GM23338 (cell line): Measurements from ENCODE around the gene MATR3. TPM values are rescaled to one million over a fixed set of nuclear protein-coding genes. Genes with fewer than 3 reads are reported as not detected.

Experiments
- ATAC-seq: fragments of 200-7000 bp; cut with Tn5 transposase; 3 replicates; pipeline ENCODE4 v1.9.1; 2020
- DNase-seq: peaks from one replicate; pipeline ENCODE4 v3.0.0-alpha.2; 2015; ENCODE audit warnings: low spot score
- H2AFZ ChIP-seq: fragments of 200-600 bp; sonication (generic); 2 replicates; pipeline ENCODE4 v1.8.0; 2016; ENCODE audit warnings: antibody characterized with exemption, mild to moderate bottlenecking, moderate library complexity
- H3F3A ChIP-seq: fragments of 200-600 bp; sonication (generic); replicated peaks from 2 replicates; pipeline ENCODE4 v1.8.0; 2017; ENCODE audit warnings: antibody characterized with exemption, mixed run types, low read depth
- H3K27ac ChIP-seq: fragments of 200-600 bp; sonication (generic); 2 replicates; pipeline ENCODE4 v1.6.1; 2016; ENCODE audit warnings: low read depth
- H3K27me3 ChIP-seq: fragments of 200-600 bp; sonication (generic); 2 replicates; pipeline ENCODE4 v1.8.0; 2016; ENCODE audit warnings: mild to moderate bottlenecking, mixed run types, moderate library complexity; ENCODE audit not compliant: insufficient read depth
- H3K36me3 ChIP-seq: fragments of 200-600 bp; sonication (generic); 2 replicates; pipeline ENCODE4 v1.8.0; 2016; ENCODE audit warnings: mild to moderate bottlenecking; ENCODE audit not compliant: insufficient read depth
- H3K4me1 ChIP-seq: fragments of 200-600 bp; sonication (generic); 2 replicates; pipeline ENCODE4 v1.8.0; 2016; ENCODE audit warnings: mild to moderate bottlenecking, moderate library complexity; ENCODE audit not compliant: insufficient read depth
- H3K4me2 ChIP-seq: fragments of 200-600 bp; sonication (generic); 2 replicates; pipeline ENCODE4 v1.7.1; 2017; ENCODE audit warnings: mixed run types
- H3K4me3 ChIP-seq: fragments of 200-600 bp; sonication (generic); 2 replicates; pipeline ENCODE4 v1.6.1; 2016; ENCODE audit warnings: mixed run types
- H3K79me2 ChIP-seq: fragments of 200-600 bp; sonication (generic); replicated peaks from 2 replicates; pipeline ENCODE4 v1.8.0; 2017; ENCODE audit warnings: mild to moderate bottlenecking; ENCODE audit not compliant: insufficient read depth
- H3K9me2 ChIP-seq: fragments of 200-600 bp; sonication (generic); 2 replicates; pipeline ENCODE4 v1.8.0; 2017; ENCODE audit not compliant: insufficient read depth
- H4K20me1 ChIP-seq: fragments of 200-600 bp; sonication (generic); replicated peaks from 2 replicates; pipeline ENCODE4 v1.8.0; 2017; ENCODE audit warnings: mild to moderate bottlenecking; ENCODE audit not compliant: insufficient read depth
- H3K27ac Mint-ChIP-seq: 2 replicates; pipeline ENCODE4 v1.8.0; 2020; ENCODE audit warnings: inconsistent platforms, mild to moderate bottlenecking, moderate library complexity, mixed read lengths
- H3K27me3 Mint-ChIP-seq: 3 replicates; pipeline ENCODE4 v1.8.0; 2022; ENCODE audit warnings: low read depth, mild to moderate bottlenecking, moderate library complexity, mixed read lengths, inconsistent platforms; ENCODE audit not compliant: insufficient read depth, poor library complexity
- H3K36me3 Mint-ChIP-seq: 3 replicates; pipeline ENCODE4 v1.8.0; 2021; ENCODE audit warnings: low read depth, mild to moderate bottlenecking, inconsistent platforms, moderate library complexity, mixed read lengths
- H3K4me1 Mint-ChIP-seq: 3 replicates; pipeline ENCODE4 v1.8.0; 2020; ENCODE audit warnings: mild to moderate bottlenecking, inconsistent platforms, mixed read lengths
- H3K4me3 Mint-ChIP-seq: 3 replicates; pipeline ENCODE4 v1.8.0; 2021; ENCODE audit warnings: moderate library complexity, mild to moderate bottlenecking, inconsistent platforms, mixed read lengths
- H3K9me3 Mint-ChIP-seq: 3 replicates; pipeline ENCODE4 v1.8.0; 2020; ENCODE audit warnings: moderate library complexity, mild to moderate bottlenecking, inconsistent platforms, mixed read lengths
- EZH2 ChIP-seq: fragments of 200-600 bp; sonication (generic); IDR thresholded peaks from one replicate; pipeline ENCODE4 v1.8.0; 2017; ENCODE audit warnings: antibody characterized with exemption, mild to moderate bottlenecking, low read depth; ENCODE audit not compliant: unreplicated experiment
- EZH2phosphoT487 ChIP-seq: fragments of 200-600 bp; sonication (generic); IDR thresholded peaks from one replicate; pipeline ENCODE4 v1.8.1; 2018; ENCODE audit warnings: antibody characterized with exemption; ENCODE audit not compliant: unreplicated experiment
- JUNB ChIP-seq: IDR thresholded peaks from one replicate; pipeline ENCODE4 v1.6.1; 2016; ENCODE audit warnings: antibody characterized with exemption; ENCODE audit not compliant: unreplicated experiment
- NANOG ChIP-seq: IDR thresholded peaks from 2 replicates; pipeline ENCODE4 v1.6.1; 2016; ENCODE audit warnings: antibody characterized with exemption, borderline replicate concordance
- STAT1 ChIP-seq: IDR thresholded peaks from one replicate; pipeline ENCODE4 v1.6.1; 2016; ENCODE audit warnings: antibody characterized with exemption; ENCODE audit not compliant: unreplicated experiment
- ZNF114 ChIP-seq: fragments of 250-450 bp; sonication (Bioruptor Pico); IDR thresholded peaks from 2 replicates; pipeline ENCODE4 v1.5.0; 2020; ENCODE audit warnings: mild to moderate bottlenecking, moderate library complexity
- ZNF331 ChIP-seq: fragments of 250-450 bp; sonication (Bioruptor Pico); IDR thresholded peaks from 2 replicates; pipeline ENCODE4 v1.5.0; 2020; ENCODE audit warnings: low read depth, mild to moderate bottlenecking, moderate library complexity
- polyA plus RNA-seq: library from polyadenylated mRNA; unstranded; fragments of >200 nt; fragmentation: Nextera tagmentation; extraction: Ambion mirVana; gene quantifications from 2 replicates; pipeline ENCODE4 v1.2.1, GENCODE V29; 2016
- total RNA-seq: library from RNA; depleted of rRNA; stranded (reverse); fragments of >200 nt; shearing (Covaris generic); gene quantifications from 2 replicates; pipeline ENCODE4 v1.2.3, GENCODE V29; 2014
- TF ChIP-seq, protein P1 (sequence below): fragments of 250-450 bp; sonication (Bioruptor Pico); IDR thresholded peaks from 2 replicates; pipeline ENCODE4 v1.5.0; 2020; ENCODE audit warnings: mild to moderate bottlenecking, moderate library complexity
- TF ChIP-seq, protein P2 (sequence below): IDR thresholded peaks from one replicate; pipeline ENCODE4 v1.6.1; 2018; ENCODE audit warnings: antibody characterized with exemption; ENCODE audit not compliant: unreplicated experiment

Gene MATR3
- total and polyA plus RNA-seq, 2 experiments from 2014 or later = 278 to 506 TPM

DNA sequence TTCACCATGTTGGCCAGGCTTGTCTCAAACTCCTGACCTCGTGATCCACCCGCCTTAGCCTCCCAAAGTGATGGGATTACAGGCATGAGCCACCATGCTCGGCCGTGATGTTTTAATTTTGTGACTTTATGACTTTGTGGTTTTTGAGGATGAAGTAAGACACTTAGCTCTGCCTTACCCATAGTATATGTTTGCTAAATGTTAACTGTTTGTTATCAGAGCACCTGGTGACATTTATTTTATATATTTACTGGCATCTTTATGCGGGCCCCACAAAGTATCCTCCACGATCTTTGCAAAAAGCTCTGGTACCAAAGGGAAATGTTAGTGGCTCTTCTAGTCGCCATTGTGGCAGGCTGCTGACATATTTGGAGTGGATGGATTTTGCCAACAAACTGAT lies 82.8 kb downstream of the MATR3 start (continued):
- TF ChIP-seq, protein P1, sequence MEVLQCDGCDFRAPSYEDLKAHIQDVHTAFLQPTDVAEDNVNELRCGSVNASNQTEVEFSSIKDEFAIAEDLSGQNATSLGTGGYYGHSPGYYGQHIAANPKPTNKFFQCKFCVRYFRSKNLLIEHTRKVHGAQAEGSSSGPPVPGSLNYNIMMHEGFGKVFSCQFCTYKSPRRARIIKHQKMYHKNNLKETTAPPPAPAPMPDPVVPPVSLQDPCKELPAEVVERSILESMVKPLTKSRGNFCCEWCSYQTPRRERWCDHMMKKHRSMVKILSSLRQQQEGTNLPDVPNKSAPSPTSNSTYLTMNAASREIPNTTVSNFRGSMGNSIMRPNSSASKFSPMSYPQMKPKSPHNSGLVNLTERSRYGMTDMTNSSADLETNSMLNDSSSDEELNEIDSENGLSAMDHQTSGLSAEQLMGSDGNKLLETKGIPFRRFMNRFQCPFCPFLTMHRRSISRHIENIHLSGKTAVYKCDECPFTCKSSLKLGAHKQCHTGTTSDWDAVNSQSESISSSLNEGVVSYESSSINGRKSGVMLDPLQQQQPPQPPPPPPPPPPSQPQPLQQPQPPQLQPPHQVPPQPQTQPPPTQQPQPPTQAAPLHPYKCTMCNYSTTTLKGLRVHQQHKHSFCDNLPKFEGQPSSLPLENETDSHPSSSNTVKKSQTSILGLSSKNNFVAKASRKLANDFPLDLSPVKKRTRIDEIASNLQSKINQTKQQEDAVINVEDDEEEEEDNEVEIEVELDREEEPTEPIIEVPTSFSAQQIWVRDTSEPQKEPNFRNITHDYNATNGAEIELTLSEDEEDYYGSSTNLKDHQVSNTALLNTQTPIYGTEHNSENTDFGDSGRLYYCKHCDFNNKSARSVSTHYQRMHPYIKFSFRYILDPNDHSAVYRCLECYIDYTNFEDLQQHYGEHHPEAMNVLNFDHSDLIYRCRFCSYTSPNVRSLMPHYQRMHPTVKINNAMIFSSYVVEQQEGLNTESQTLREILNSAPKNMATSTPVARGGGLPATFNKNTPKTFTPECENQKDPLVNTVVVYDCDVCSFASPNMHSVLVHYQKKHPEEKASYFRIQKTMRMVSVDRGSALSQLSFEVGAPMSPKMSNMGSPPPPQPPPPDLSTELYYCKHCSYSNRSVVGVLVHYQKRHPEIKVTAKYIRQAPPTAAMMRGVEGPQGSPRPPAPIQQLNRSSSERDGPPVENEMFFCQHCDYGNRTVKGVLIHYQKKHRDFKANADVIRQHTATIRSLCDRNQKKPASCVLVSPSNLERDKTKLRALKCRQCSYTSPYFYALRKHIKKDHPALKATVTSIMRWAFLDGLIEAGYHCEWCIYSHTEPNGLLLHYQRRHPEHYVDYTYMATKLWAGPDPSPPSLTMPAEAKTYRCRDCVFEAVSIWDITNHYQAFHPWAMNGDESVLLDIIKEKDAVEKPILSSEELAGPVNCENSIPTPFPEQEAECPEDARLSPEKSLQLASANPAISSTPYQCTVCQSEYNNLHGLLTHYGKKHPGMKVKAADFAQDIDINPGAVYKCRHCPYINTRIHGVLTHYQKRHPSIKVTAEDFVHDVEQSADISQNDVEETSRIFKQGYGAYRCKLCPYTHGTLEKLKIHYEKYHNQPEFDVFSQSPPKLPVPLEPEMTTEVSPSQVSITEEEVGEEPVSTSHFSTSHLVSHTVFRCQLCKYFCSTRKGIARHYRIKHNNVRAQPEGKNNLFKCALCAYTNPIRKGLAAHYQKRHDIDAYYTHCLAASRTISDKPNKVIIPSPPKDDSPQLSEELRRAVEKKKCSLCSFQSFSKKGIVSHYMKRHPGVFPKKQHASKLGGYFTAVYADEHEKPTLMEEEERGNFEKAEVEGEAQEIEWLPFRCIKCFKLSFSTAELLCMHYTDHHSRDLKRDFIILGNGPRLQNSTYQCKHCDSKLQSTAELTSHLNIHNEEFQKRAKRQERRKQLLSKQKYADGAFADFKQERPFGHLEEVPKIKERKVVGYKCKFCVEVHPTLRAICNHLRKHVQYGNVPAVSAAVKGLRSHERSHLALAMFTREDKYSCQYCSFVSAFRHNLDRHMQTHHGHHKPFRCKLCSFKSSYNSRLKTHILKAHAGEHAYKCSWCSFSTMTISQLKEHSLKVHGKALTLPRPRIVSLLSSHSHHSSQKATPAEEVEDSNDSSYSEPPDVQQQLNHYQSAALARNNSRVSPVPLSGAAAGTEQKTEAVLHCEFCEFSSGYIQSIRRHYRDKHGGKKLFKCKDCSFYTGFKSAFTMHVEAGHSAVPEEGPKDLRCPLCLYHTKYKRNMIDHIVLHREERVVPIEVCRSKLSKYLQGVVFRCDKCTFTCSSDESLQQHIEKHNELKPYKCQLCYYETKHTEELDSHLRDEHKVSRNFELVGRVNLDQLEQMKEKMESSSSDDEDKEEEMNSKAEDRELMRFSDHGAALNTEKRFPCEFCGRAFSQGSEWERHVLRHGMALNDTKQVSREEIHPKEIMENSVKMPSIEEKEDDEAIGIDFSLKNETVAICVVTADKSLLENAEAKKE (CRISPR knock-in tag) = no peak
- no peak for TF ChIP-seq ZNF331 (CRISPR knock-in tag)
- no peak for TF ChIP-seq ZNF114 (CRISPR knock-in tag)

DNA sequence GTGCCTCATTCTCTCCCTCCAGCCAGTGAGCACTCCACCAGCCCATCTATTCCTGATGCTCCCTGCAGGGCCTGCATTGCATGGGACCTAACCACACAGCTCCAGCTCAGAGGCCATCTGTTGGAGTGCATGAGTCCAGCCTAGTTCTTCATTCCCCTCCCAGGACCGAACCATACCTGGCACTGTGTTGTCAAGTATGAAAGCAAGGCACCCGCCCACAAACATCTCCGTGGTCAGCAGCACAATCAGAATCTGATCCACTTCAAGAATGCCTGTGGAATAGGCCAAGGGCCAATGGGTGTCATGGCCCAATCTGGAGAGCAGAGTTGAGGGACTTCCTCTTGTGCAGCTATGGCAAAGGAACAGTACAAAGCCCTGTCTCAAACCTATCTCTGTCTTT lies 83.7 kb downstream of the MATR3 start:
- no peak for ATAC-seq
- H3K9me3 Mint-ChIP-seq = no peaks in the 10 kb centered on the region
- H3F3A ChIP-seq = peaks cover 8% of the 10 kb centered on the region
- peaks cover 4% of the 10 kb centered on the region; the same call in 1 of the 2 replicates for H3K4me1 ChIP-seq
- peaks cover 9% of the 10 kb centered on the region; the same call in 2 of the 3 replicates for H3K4me1 Mint-ChIP-seq
- no peaks in the 10 kb centered on the region for H3K79me2 ChIP-seq
- no peaks in the 10 kb centered on the region; the same call in 1 of the 2 replicates for H4K20me1 ChIP-seq
- no peak overlapping the region for H3K4me3 Mint-ChIP-seq
- 0 out of 2 replicates have a peak, but pooled peaks cover under 1% of the 10 kb centered on the region for H3K36me3 ChIP-seq
- H3K27ac Mint-ChIP-seq = no peak overlapping the region
- H3K36me3 Mint-ChIP-seq = peaks cover 10% of the 10 kb centered on the region; the same call in 2 of the 3 replicates
- H2AFZ ChIP-seq = no peak overlapping the region
- no peaks in the 10 kb centered on the region for H3K27me3 ChIP-seq
- H3K9me2 ChIP-seq = no peaks in the 10 kb centered on the region
- no peak overlapping the region for H3K4me2 ChIP-seq
- H3K4me3 ChIP-seq = no peak overlapping the region
- peaks cover 9% of the 10 kb centered on the region for H3K27me3 Mint-ChIP-seq
- DNase-seq = no peak
- TF ChIP-seq NANOG (no peak), EZH2phosphoT487 (no peak), EZH2 (no peak), ZNF114 (CRISPR knock-in tag) (no peak), JUNB (no peak), STAT1 (no peak)
- TF ChIP-seq, protein P2, sequence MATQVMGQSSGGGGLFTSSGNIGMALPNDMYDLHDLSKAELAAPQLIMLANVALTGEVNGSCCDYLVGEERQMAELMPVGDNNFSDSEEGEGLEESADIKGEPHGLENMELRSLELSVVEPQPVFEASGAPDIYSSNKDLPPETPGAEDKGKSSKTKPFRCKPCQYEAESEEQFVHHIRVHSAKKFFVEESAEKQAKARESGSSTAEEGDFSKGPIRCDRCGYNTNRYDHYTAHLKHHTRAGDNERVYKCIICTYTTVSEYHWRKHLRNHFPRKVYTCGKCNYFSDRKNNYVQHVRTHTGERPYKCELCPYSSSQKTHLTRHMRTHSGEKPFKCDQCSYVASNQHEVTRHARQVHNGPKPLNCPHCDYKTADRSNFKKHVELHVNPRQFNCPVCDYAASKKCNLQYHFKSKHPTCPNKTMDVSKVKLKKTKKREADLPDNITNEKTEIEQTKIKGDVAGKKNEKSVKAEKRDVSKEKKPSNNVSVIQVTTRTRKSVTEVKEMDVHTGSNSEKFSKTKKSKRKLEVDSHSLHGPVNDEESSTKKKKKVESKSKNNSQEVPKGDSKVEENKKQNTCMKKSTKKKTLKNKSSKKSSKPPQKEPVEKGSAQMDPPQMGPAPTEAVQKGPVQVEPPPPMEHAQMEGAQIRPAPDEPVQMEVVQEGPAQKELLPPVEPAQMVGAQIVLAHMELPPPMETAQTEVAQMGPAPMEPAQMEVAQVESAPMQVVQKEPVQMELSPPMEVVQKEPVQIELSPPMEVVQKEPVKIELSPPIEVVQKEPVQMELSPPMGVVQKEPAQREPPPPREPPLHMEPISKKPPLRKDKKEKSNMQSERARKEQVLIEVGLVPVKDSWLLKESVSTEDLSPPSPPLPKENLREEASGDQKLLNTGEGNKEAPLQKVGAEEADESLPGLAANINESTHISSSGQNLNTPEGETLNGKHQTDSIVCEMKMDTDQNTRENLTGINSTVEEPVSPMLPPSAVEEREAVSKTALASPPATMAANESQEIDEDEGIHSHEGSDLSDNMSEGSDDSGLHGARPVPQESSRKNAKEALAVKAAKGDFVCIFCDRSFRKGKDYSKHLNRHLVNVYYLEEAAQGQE = no peak
- H3K27ac ChIP-seq = no peak overlapping the region
